GM21390 (cell line): ENCODE data around the gene PIP5K1C.

Source experiments
- ATAC-seq: cut with Tn5 transposase; IDR thresholded peaks from one replicate; pipeline ENCODE4 v1.9.1; 2021; ENCODE audit not compliant: unreplicated experiment

PIP5K1C gene

GRCh38 chr19:3695986-3696659 lies 4.1 kb downstream of the PIP5K1C start:
- ATAC-seq = no peak

- no peak for ATAC-seq
Measured at GRCh38 chr19:3695124-3695733, 5.0 kb downstream of the PIP5K1C start.

- no peak for ATAC-seq
Measured at GRCh38 chr19:3694361-3695123, 5.7 kb downstream of the PIP5K1C start.

GRCh38 chr19:3693025-3693925 lies 7.0 kb downstream of the PIP5K1C start:
- ATAC-seq = no peak

GRCh38 chr19:3692141-3693024 lies 7.9 kb downstream of the PIP5K1C start:
- ATAC-seq = no peak

- ATAC-seq = no peak
Measured at GRCh38 chr19:3691726-3692125, 8.5 kb downstream of the PIP5K1C start.

GRCh38 chr19:3691372-3691716 lies 8.9 kb downstream of the PIP5K1C start:
- ATAC-seq = no peak

- ATAC-seq = no peak
Measured at GRCh38 chr19:3690551-3691371, 9.5 kb downstream of the PIP5K1C start.

GRCh38 chr19:3687774-3688706 lies 12.2 kb downstream of the PIP5K1C start:
- no peak for ATAC-seq

- no peak for ATAC-seq
Measured at GRCh38 chr19:3687393-3687773, 12.9 kb downstream of the PIP5K1C start.

GRCh38 chr19:3684817-3685410 lies 15.4 kb downstream of the PIP5K1C start:
- no peak for ATAC-seq

GRCh38 chr19:3684054-3684816 lies 16.0 kb downstream of the PIP5K1C start:
- no peak for ATAC-seq

GRCh38 chr19:3683405-3684053 lies 16.7 kb downstream of the PIP5K1C start:
- ATAC-seq = no peak

- ATAC-seq = no peak
Measured at GRCh38 chr19:3682741-3683404, 17.4 kb downstream of the PIP5K1C start.

GRCh38 chr19:3682286-3682685 lies 18.0 kb downstream of the PIP5K1C start:
- no peak for ATAC-seq

- no peak for ATAC-seq
Measured at GRCh38 chr19:3680939-3681338, 19.3 kb downstream of the PIP5K1C start.
